PFSK-1 (cell line): Measurements from ENCODE around the gene ALG2.

ENCODE experiments used
- FOXP2 ChIP-seq: optimal IDR thresholded peaks from 2 replicates; pipeline ENCODE3; 2011; ENCODE audit warnings: borderline replicate concordance, control low read depth, inconsistent platforms; ENCODE audit not compliant: insufficient read depth; ENCODE audit errors: extremely low read length, extremely low read depth
- POLR2AphosphoS5 ChIP-seq: IDR thresholded peaks from 2 replicates; pipeline ENCODE4 v1.6.1; 2012; ENCODE audit warnings: low read depth, mild to moderate bottlenecking, control low read depth, low read length, moderate library complexity
- SIN3A ChIP-seq: IDR thresholded peaks from 2 replicates; pipeline ENCODE4 v1.6.1; 2012; ENCODE audit warnings: mild to moderate bottlenecking, low read length, moderate library complexity, borderline replicate concordance; ENCODE audit not compliant: insufficient read depth
- TAF1 ChIP-seq: IDR thresholded peaks from 2 replicates; pipeline ENCODE4 v1.6.1; 2012; ENCODE audit warnings: low read length, control low read depth, borderline replicate concordance; ENCODE audit not compliant: insufficient read depth
- TF ChIP-seq, protein P1 (sequence below), 2 experiments: IDR thresholded peaks; 2 replicates each; pipeline versions ENCODE4 v1.6.1 to v1.8.0; 2011 to 2012; ENCODE audit warnings: low read depth in 2 of 2, low read length in 2 of 2, control low read depth in 1 of 2, inconsistent platforms in 1 of 2, mild to moderate bottlenecking in 1 of 2, moderate library complexity in 1 of 2; ENCODE audit not compliant: insufficient read depth in 1 of 2

The ALG2 gene

DNA sequence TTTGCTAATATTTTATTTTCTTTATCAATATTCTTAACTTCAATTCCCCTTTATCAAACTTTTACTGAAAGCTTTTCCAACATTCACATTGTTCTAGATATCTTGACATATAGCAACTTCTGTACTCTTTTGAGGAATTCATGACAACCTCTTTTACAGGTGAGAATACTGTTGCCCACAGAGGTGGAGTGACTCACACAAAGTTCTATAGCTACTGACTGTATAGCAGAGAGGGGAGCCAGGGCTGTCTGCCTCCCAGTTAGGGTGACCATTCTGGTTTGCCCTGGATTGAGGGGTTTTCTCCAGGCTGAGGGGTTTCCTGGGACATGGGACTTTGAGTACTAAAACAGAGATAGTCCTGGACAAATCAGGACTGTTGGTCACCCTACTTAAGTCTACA lies 16.6 kb upstream of the ALG2 start:
- no peak for TF ChIP-seq TAF1
- TF ChIP-seq SIN3A: no peak
- TF ChIP-seq POLR2AphosphoS5: no peak
- no peak for TF ChIP-seq FOXP2
- TF ChIP-seq, protein P1, sequence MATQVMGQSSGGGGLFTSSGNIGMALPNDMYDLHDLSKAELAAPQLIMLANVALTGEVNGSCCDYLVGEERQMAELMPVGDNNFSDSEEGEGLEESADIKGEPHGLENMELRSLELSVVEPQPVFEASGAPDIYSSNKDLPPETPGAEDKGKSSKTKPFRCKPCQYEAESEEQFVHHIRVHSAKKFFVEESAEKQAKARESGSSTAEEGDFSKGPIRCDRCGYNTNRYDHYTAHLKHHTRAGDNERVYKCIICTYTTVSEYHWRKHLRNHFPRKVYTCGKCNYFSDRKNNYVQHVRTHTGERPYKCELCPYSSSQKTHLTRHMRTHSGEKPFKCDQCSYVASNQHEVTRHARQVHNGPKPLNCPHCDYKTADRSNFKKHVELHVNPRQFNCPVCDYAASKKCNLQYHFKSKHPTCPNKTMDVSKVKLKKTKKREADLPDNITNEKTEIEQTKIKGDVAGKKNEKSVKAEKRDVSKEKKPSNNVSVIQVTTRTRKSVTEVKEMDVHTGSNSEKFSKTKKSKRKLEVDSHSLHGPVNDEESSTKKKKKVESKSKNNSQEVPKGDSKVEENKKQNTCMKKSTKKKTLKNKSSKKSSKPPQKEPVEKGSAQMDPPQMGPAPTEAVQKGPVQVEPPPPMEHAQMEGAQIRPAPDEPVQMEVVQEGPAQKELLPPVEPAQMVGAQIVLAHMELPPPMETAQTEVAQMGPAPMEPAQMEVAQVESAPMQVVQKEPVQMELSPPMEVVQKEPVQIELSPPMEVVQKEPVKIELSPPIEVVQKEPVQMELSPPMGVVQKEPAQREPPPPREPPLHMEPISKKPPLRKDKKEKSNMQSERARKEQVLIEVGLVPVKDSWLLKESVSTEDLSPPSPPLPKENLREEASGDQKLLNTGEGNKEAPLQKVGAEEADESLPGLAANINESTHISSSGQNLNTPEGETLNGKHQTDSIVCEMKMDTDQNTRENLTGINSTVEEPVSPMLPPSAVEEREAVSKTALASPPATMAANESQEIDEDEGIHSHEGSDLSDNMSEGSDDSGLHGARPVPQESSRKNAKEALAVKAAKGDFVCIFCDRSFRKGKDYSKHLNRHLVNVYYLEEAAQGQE (IDR thresholded peaks at IDR 0.05; ENCODE audit: insufficient read depth in 1 of 2, low read depth in 2 of 2, low read length in 2 of 2): no peak

DNA sequence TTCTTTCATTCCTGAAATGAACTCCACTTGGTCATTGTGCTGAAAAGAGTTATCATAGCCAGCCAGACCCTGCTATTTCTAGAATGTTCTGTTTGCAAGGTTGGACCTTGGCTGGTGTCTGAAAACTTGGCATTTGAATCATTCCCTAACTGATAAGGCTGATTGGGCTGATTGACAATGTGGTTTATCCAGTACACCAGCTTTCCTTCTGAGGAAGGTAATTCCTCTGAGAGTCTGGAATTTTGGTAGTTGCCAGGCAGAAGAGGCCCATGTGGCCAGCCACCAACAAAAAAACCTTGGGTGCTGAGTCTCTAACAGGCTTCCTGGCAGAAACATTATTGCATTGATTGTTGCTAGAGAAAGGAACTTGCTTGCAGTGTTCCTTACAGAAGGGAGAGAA lies 15.6 kb upstream of the ALG2 start:
- TF ChIP-seq, protein P1 (IDR thresholded peaks at IDR 0.05; ENCODE audit: insufficient read depth in 1 of 2, low read depth in 2 of 2, low read length in 2 of 2): no peak
- no peak for TF ChIP-seq TAF1
- no peak for TF ChIP-seq FOXP2
- no peak for TF ChIP-seq SIN3A
- no peak for TF ChIP-seq POLR2AphosphoS5

DNA sequence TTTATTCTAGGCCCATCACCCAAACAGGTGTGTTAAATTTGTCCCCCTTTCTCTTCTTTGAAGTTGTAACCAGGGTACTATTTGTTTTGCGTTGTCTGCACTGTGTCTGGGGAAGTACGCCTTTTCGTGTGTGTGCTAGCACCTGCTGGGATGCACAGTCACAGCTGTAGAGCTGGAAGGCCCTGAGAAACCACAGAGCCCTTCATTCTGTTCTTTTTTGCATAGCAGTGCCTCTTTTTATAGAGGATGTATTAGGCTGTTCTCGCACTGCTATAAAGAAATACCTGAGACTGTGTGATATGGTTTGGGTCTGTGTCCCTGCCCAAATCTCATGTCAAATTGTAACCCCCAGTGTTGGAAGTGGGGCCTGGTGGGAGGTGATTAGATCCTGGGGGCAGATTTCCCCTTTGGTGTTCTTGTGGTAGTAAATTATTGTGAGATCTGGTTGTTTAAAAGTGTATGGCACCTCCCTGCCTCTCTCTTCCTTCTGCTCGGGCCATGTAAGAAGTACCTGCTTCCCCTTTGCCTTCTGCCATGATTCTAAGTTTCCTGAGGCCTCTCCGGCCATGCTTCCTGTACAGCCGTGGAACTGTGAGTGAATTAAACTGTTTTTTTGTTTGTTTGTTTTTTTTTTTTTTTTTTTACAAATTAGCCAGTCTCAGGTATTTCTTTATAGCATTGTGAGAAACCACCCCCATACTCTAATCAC lies 14.3 kb upstream of the ALG2 start:
- TF ChIP-seq POLR2AphosphoS5: no peak
- TF ChIP-seq TAF1: no peak
- TF ChIP-seq, protein P1 (IDR thresholded peaks at IDR 0.05; ENCODE audit: insufficient read depth in 1 of 2, low read depth in 2 of 2, low read length in 2 of 2): no peak
- TF ChIP-seq FOXP2: no peak
- TF ChIP-seq SIN3A: no peak

DNA sequence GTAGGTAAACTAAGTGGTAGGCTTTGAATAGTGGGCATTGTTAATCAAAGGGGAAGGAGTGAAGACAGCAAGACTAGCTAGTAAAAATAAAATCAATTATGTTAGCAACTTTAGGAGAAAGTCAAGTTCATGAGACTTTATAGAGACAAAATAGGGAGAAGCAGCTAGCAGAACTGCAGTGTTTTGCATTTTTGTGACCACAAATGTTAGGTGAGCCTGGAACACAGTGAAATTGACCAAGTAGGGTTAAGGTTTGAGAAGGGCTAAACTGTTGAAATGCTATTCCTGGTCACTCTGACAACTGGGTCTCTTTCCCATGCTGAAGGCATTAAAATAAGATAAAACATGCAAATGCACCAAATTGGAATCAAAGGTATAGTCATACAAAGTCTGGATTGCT lies 13.3 kb upstream of the ALG2 start:
- TF ChIP-seq, protein P1 (IDR thresholded peaks at IDR 0.05; ENCODE audit: insufficient read depth in 1 of 2, low read depth in 2 of 2, low read length in 2 of 2): no peak
- TF ChIP-seq SIN3A (no peak), TAF1 (no peak), FOXP2 (no peak), POLR2AphosphoS5 (no peak)

DNA sequence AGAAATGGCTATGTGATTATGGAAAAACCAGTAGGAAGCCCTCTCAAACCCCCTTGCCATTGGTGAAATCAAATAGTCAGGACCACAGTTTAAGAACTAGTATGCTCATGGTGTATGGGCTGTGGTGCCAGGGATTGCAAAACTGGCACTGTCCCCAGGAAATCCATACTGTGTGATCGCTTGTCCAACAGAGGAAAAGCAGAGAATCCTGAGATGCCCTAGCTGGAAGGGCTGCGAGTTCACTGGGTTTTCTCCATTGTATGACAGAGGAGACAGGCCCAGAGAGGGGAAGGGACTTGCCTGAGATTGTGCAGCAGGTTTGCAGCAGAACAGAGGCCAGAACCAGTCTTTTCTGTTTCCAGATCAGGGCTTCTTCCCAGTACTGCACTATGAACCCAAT lies 12.9 kb upstream of the ALG2 start:
- TF ChIP-seq SIN3A: no peak
- no peak for TF ChIP-seq FOXP2
- TF ChIP-seq POLR2AphosphoS5: no peak
- TF ChIP-seq, protein P1 (IDR thresholded peaks at IDR 0.05; ENCODE audit: insufficient read depth in 1 of 2, low read depth in 2 of 2, low read length in 2 of 2): no peak
- TF ChIP-seq TAF1: no peak
